Adrenal gland (tissue), 12 donors: Measurements from ENCODE around the gene IST1. TPM values are rescaled to one million over a fixed set of nuclear protein-coding genes. Genes with fewer than 3 reads are reported as not detected.

Experiments
- DNase-seq, 7 donors: peaks; one replicate each; pipeline ENCODE4 v3.0.0-alpha.2; 2019 to 2020
- H3K27ac ChIP-seq, 5 donors: fragments of 200-600 bp; sonication (generic) in 4 of 5; 1 replicate in 3 of 5; 2 replicates in 2 of 5; pipeline versions ENCODE4 v1.5.1 to v1.8.0; 2016 to 2020; ENCODE audit warnings: mild to moderate bottlenecking in 1 of 5
- H3K27me3 ChIP-seq: fragments of 200-600 bp; 2 replicates; pipeline ENCODE4 v1.8.0; 2021
- H3K36me3 ChIP-seq, 2 donors: fragments of 200-600 bp; replicated peaks in 1 of 2; 1 replicate in 1 of 2; 2 replicates in 1 of 2; pipeline versions ENCODE4 v1.5.1 to v1.8.0; 2018 to 2022
- H3K4me1 ChIP-seq, 2 donors: fragments of 200-600 bp; replicated peaks in 1 of 2; 1 replicate in 1 of 2; 2 replicates in 1 of 2; pipeline versions ENCODE4 v1.5.1 to v1.8.0; 2018 to 2021
- H3K4me3 ChIP-seq, 4 donors: fragments of 200-600 bp; sonication (generic) in 3 of 4; one replicate each; pipeline ENCODE4 v1.5.1; 2016 to 2018
- H3K9me3 ChIP-seq, 3 donors: fragments of 200-600 bp; sonication (generic) in 1 of 3; replicated peaks in 1 of 3; 1 replicate in 2 of 3; 2 replicates in 1 of 3; pipeline versions ENCODE4 v1.5.1 to v1.8.0; 2016 to 2021
- CTCF ChIP-seq, 6 experiments: fragments of 450-650 bp in 4 of 6; fragments of 200-600 bp in 2 of 6; sonication (generic) in 1 of 6; IDR thresholded peaks; 1 replicate in 5 of 6; 2 replicates in 1 of 6; pipeline versions ENCODE4 v1.5.1 to v1.8.0; 2016 to 2021; ENCODE audit warnings: antibody characterized with exemption in 6 of 6, mild to moderate bottlenecking in 2 of 6, moderate library complexity in 1 of 6
- POLR2A ChIP-seq, 2 donors: fragments of 450-650 bp; IDR thresholded peaks; one replicate each; pipeline ENCODE4 v1.6.1; 2017; ENCODE audit warnings: antibody characterized with exemption in 2 of 2, mild to moderate bottlenecking in 2 of 2, moderate library complexity in 1 of 2
- WGBS, 4 donors: extraction: QIAGEN DNeasy Blood & Tissue Kit in 2 of 4; methylation state at CpG; one replicate each; pipeline versions ENCODE4 v1.1.5 to v1.1.7; 2013 to 2017; 5-methylcytosine and 5-hydroxymethylcytosine counted together
- intact Hi-C, 2 donors: fragments of 100-400 bp; cut with DNase I; formaldehyde crosslinking; loops; one replicate each; pipeline versions ENCODE4 v1.14.1 to v1.15.0; 2022 to 2023
- polyA plus RNA-seq, 3 donors: library from polyadenylated mRNA; stranded (reverse); fragments of 200-250 nt in 2 of 3; fragments of 350-450 nt in 1 of 3; fragmentation: Illumina TruSeq in 1 of 3; extraction: RNeasy Lipid Tissue Mini Kit (QIAGEN cat#74804) in 1 of 3; gene quantifications; one replicate each; pipeline ENCODE4 v1.2.3, GENCODE V29; 2013 to 2014
- total RNA-seq, 9 donors: library from RNA; depleted of rRNA in 4 of 9; stranded (reverse); fragments of >200 nt in 4 of 9; fragments of 120-200 nt in 1 of 9; fragmentation: NEBNext Ultra II Directional in 1 of 9; extraction: Animal tissue kit (Norgen Biotek cat#: 25700) in 1 of 9; gene quantifications; one replicate each; pipeline versions ENCODE4 v1.1.0 to v1.2.4, GENCODE V29; 2013 to 2023
- donor health status: healthy with polysubstance abuse.
- donor health status: Bipolar disorder and iron deficiency.
- donor health status: DM: yes; HTN: yes; CAD: no.
- donor health status: DM: no; HTN: no; CAD: no.
- donor health status: DM: no; HTN: no; CAD: no.
- donor health status: DM: yes; HTN: yes; CAD: no.

Gene IST1
- total and polyA plus RNA-seq, 12 donors: 125 to 213 (median 191) TPM

GRCh38 chr16:71974068-71974818, 78.9 kb downstream of the IST1 start:
- Histone ChIP-seq H3K4me3 (no peak overlapping the region), H3K9me3 (no peaks in the 10 kb centered on the region), H3K4me1 (no peaks in the 10 kb centered on the region), H3K27ac (no peak overlapping the region), H3K36me3 (no peaks in the 10 kb centered on the region), H3K27me3 (no peaks in the 10 kb centered on the region)
- DNase-seq: no peak
- TF ChIP-seq POLR2A (IDR thresholded peaks at IDR 0.05) (no peak), CTCF (IDR thresholded peaks at IDR 0.05) (no peak)
- 84 to 90% (median 89%) methylated on average over 15 of the region's 15 CpGs for WGBS, 4 donors
- intact Hi-C loops: no loop called here

Other genes starting within 250 kb of the IST1 start
- 10 to 100 TPM in 1 of 9 donors, 1 to 10 TPM in 8; 4.1 to 11.3 (median 7.9) TPM for gene PHLPP2, start 170.8 kb upstream of the IST1 start, total RNA-seq
- 1 to 10 TPM; 2.8 to 6.0 (median 4.2) TPM for gene PHLPP2, start 170.8 kb upstream of the IST1 start, polyA plus RNA-seq
- gene AP1G1, start 86.7 kb upstream of the IST1 start, total RNA-seq: 100 to 1,000 TPM in 3 of 9 donors, 10 to 100 TPM in 6; 63.8 to 132 (median 88.7) TPM
- 10 to 100 TPM; 22.8 to 83.3 (median 26.9) TPM for gene AP1G1, start 86.7 kb upstream of the IST1 start, polyA plus RNA-seq
- gene ATXN1L, start 49.6 kb upstream of the IST1 start, total RNA-seq: 10 to 100 TPM; 12.8 to 27.1 (median 20.0) TPM
- gene ATXN1L, start 49.6 kb upstream of the IST1 start, polyA plus RNA-seq: 10 to 100 TPM in 1 of 3 donors, 1 to 10 TPM in 2; 4.9 to 14.5 (median 6.7) TPM
- gene ZNF821, start 11.3 kb upstream of the IST1 start, total RNA-seq: 1 to 10 TPM; 5.9 to 9.4 (median 6.7) TPM
- 10 to 100 TPM in 1 of 3 donors, 1 to 10 TPM in 2; 4.6 to 13.1 (median 7.7) TPM for gene ZNF821, start 11.3 kb upstream of the IST1 start, polyA plus RNA-seq
- gene PKD1L3, start 104.9 kb downstream of the IST1 start, total RNA-seq: 1 to 10 TPM in 1 of 9 donors, under 1 TPM in 8; 0.11 to 2.8 (median 0.29) TPM
- under 1 TPM in 2 of 3 donors, not detected in 1; 0.02 to 0.03 TPM for gene PKD1L3, start 104.9 kb downstream of the IST1 start, polyA plus RNA-seq
- 10 to 100 TPM in 1 of 9 donors, 1 to 10 TPM in 8; 1.9 to 10.8 (median 8.7) TPM for gene DHODH, start 113.2 kb downstream of the IST1 start, total RNA-seq
- 10 to 100 TPM in 1 of 3 donors, 1 to 10 TPM in 2; 3.9 to 11.3 (median 5.1) TPM for gene DHODH, start 113.2 kb downstream of the IST1 start, polyA plus RNA-seq
- 100 to 1,000 TPM in 1 of 9 donors, 10 to 100 TPM in 3, 1 to 10 TPM in 4, under 1 TPM in 1; 0.28 to 113 (median 5.8) TPM for gene HP, start 159.0 kb downstream of the IST1 start, total RNA-seq
- 10 to 100 TPM in 2 of 3 donors, 1 to 10 TPM in 1; 6.0 to 29.8 (median 18.3) TPM for gene HP, start 159.0 kb downstream of the IST1 start, polyA plus RNA-seq
- gene HPR, start 167.7 kb downstream of the IST1 start, total RNA-seq: 1 to 10 TPM in 2 of 9 donors, under 1 TPM in 2, not detected in 5; 0.23 to 1.4 (median 0.79) TPM
- 1 to 10 TPM in 1 of 3 donors, under 1 TPM in 1, not detected in 1; 0.88 to 1.2 TPM for gene HPR, start 167.7 kb downstream of the IST1 start, polyA plus RNA-seq
- gene TXNL4B, start 198.1 kb downstream of the IST1 start, total RNA-seq: 10 to 100 TPM in 4 of 9 donors, 1 to 10 TPM in 5; 3.8 to 18.3 (median 9.5) TPM
- gene TXNL4B, start 198.1 kb downstream of the IST1 start, polyA plus RNA-seq: 10 to 100 TPM in 2 of 3 donors, 1 to 10 TPM in 1; 6.4 to 14.3 (median 10.5) TPM
- 10 to 100 TPM; 31.9 to 55.6 (median 39.4) TPM for gene DHX38, start 198.3 kb downstream of the IST1 start, total RNA-seq
- gene DHX38, start 198.3 kb downstream of the IST1 start, polyA plus RNA-seq: 10 to 100 TPM; 45.1 to 93.1 (median 68.4) TPM